GM18858 (cell line): Measurements from ENCODE around the gene SEMA7A.

Experiments used
- ATAC-seq: cut with Tn5 transposase; IDR thresholded peaks from one replicate; pipeline ENCODE4 v1.9.1; 2021; ENCODE audit not compliant: unreplicated experiment

SEMA7A gene

DNA sequence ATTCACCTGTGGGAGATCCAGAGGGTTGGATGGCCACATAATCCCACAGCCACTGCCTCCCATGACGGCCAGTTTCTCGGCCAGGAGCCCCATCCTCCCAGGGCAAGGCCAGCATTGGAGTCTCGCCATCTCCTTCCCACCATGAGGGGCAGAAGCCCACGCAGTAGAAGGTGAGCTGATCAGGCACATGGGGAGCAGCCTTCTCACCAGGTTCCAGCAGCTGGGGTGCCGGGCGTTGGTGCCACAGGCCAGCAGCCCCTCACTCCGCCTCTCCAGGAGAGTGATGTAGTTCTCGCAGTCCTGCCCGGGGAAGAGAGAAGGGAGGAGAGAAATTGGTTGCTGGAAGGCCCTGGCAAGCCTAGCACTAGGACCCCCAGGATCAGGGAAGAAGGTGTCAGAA is 16.1 kb downstream of the SEMA7A start:
- no peak for ATAC-seq

DNA sequence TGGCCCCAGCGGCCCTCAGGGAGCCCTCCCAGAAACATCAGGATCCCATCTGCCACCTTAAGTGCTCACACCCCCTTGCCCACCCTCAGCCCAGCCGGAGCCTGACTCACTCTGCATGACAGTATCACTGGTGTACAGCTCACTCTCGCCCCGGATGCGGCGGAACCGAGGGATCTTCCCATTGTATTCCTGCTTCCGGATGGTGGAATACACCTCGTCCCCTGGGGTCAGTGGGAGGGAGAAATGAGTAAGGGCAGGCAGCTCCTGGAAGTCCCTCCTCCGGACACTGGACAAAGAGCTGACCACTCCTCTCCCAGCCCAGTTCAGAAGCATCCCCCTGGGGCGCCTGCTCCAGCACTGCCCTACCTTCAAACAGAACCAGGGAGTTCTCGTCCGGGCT is 16.5 kb downstream of the SEMA7A start:
- ATAC-seq, result no peak

- no peak for ATAC-seq
Observed at GRCh38 chr15:74415966-74416916, 17.5 kb downstream of the SEMA7A start.

- ATAC-seq, result no peak
Observed at GRCh38 chr15:74414603-74415338, 19.0 kb downstream of the SEMA7A start.

- no peak for ATAC-seq
Observed at GRCh38 chr15:74414081-74414580, 19.6 kb downstream of the SEMA7A start.

- ATAC-seq, result no peak
Observed at GRCh38 chr15:74413350-74414080, 20.2 kb downstream of the SEMA7A start.

- no peak for ATAC-seq
Observed at GRCh38 chr15:74412159-74412558, 21.6 kb downstream of the SEMA7A start.

DNA sequence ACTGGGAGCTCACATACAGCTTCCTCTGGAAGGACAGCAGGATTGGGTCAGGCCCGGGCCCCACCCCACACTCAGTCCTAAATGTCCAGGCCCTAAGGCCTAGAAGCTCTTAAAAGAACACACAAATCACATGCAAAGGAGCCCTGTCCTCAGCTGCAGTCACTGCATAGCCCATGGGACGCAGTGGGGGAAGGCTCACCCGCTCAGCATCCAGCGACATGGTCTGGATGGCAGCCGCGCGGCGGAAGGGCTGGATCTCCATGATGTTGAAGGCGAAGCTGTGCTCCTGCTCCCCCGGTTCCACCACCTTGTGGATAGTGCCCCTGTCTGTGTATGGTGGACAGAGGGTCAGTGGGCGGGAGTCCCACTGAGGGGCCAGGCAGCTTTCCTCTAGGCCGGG is 22.1 kb downstream of the SEMA7A start:
- no peak for ATAC-seq

DNA sequence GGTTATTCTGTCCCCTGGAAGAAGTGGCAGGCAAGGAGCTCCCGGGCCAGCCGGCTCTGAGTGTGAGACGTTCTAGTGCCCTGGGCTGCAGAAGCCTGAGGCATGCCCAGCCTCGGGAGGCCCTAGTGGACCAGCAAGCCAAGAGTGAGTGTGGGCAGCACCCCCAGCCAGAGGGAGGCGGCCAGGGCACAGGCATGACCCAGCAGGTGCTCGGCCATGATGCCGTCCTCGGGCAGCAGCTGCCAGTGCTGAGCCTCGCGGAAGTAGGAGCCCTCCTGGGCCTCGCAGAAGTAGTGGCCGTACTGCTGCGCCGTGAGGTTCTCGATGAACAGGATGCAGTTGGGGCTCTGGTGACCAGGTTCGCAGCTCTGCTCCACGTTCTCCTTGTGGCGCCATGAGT is 23.3 kb downstream of the SEMA7A start:
- no peak for ATAC-seq

GRCh38 chr15:74409225-74409624 is 24.5 kb downstream of the SEMA7A start:
- no peak for ATAC-seq

DNA sequence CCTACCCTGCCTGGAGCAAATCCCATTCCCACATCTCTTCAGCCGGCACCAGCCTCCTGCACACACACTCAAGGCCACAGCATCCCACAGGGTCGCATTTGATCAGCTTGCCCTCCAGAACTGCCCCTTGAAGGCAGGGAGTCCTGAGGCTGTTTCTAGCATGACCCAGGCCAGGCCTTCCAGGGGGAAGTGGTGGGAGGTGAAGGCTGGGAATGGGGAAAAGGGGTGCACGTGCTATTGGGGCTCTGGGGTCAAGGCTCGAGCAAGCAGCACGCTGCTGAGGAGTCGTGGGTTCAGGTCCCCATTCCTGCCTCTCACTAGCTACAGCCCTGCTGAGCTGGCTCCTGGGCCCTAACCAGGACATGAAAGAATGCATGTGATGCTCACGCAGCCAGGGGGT is 24.9 kb downstream of the SEMA7A start:
- no peak for ATAC-seq

DNA sequence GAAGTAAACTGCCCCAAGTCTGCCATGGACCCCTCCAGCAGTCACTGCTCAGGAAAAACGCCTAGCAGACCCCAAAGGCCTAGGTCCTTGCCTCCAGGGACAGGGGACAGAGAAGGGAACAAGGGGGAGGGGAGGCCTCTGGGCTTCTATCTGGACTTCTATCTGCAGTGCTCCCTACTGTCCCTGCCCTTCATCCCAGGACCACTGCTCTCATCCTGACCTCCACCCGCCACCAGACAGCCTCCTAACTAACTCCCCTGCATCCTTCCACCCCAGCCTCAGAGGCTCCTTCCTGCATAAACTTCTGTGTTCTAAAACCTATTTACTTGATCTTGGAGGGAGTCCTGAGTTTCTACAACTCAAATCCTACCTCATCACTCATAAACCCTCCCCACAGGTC is 25.4 kb downstream of the SEMA7A start:
- no peak for ATAC-seq

DNA sequence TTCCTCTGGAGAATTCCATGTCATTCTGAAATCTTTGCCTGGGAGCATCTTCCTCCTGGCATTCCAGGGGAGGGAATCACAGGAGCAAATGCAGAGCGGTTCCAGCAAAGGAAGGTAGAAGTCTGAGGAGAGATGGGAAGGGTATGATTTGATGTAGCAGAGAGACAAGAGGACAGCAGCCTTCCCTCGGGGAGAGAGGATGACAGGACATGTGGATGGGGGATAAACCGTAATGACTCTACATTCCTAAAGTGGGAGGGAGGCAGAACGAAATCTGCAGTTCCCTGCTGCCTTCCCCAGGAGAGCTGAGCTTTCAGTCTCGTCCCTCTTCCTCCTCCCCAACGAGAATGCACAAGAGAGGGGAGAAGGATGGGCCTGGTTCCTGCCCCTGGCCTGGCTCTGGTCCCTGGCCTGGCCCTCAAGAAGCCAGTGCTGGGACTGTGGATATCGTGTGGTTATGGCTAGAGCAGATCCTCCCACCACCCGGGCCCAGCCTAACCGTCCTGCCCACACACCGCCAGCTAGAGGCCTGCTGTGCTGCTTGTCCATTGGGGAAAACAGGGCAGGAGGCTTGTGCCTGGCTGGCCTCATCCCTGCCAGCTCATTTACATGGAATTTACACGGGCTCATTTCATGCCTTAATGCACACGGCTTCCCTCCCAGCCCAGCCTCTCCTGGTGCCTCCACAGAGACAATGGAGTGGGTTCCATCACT is 26.6 kb downstream of the SEMA7A start:
- no peak for ATAC-seq

GRCh38 chr15:74406517-74406916 is 27.2 kb downstream of the SEMA7A start:
- ATAC-seq, result no peak

DNA sequence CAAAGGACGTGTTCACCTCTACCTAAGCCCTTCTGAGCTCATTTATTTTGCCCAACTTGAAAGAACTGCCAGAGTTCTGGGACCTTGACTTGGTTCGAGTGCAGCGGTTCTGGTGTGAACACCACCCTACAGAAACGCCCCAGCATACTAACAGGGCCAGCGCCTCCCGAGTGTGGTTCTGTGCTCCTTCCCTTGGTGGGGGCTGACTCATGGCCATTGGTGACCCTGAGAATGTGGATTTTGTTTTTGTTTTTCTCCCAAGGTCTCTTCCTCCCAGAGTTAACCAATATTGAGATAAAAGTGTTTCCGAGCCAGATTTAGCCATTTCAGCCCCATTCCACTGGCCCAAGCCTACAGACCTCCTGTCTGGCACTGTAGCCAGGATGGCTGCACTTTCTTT is 27.9 kb downstream of the SEMA7A start:
- no peak for ATAC-seq

DNA sequence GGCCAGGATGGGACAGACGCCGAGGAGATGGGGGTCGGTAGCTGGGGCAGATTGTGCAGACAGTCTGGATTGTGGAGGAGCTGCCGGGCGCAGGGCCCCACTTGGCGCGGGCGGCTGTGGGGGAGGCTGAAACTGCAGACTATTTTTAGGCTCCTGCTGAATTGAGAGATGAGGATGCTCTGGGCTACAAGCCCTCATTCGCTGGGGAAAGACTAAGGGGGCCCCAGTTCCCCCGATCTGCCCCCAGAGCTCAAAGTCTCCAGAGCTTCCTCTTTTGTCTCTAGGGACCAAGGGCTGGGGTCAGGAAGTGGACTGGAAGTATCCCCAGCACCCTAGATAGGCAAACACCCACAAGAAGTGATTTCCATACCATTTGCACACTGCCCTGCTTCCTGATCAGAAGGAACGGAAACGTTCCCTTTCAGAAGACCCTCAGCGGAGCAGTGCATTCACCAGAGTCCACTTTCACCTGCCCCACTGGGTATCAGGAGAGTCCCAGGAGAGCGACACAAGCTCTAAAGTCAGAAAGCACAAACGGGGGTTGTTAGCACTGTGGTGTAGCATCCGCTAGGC is 29.7 kb downstream of the SEMA7A start:
- ATAC-seq, result no peak

DNA sequence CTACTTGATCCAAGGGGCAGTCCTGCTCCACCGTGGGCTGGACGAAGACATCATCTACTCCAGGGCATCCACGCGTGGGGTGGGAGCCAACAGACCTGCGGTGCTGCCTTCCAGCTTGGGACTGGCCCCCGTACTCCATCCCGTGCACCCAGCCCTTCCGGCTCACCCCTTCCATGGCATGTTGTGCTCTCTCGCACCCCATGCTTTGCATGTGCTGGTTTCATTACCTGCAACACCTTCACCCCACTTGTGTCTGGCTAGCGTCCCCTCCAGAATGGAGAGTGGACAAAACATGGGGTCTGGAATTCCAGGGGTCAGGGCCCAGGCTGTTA is 30.2 kb downstream of the SEMA7A start:
- ATAC-seq, result no peak

DNA sequence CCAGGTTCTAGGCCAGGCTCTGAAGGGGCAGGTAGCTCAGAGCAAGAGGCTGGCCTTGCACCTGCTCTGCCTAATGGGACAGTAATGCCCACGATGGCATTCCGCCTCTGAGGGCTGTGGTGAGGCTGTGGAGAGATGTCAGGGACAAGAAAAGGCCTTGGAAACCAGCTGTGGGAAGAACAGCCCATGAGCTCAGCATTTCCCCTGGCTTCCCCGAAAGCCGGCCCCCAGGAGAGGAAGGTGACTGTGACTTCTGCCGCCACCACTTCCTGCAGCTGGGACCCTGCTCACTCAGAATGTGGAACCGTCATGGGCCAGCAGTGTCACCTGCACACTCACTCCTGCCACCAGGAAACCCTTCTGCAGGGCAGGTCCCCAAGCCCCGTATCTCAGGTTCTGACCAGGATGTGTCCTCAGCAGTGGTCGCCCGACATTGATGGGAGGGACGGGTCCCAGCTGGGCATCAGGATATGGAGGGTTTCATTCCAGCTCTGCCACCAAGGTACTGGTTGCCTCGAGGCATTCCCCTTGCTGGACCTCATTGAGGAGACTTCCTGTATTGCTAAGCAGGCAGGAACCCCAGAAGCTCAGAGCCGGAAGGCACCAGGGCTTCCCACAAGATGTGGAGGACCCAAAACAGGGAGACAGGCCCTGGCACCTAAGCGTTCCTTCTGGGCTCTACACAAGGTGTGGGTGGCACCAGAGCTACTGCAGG is 30.7 kb downstream of the SEMA7A start:
- ATAC-seq, result no peak

GRCh38 chr15:74402337-74402841 is 31.4 kb downstream of the SEMA7A start:
- ATAC-seq, result no peak
